ENCODE data around the gene SUPV3L1. TPM values are rescaled to one million over a fixed set of nuclear protein-coding genes. Genes with fewer than 3 reads are reported as not detected.

SUPV3L1 gene
- total RNA-seq, 2 donors from 2014 or later, result 30.7 to 55.1 TPM

- TF ChIP-seq CTCF (IDR thresholded peaks at IDR 0.05), result no peak
- DNase-seq (ENCODE audit: low spot score) (no peak), ATAC-seq (ENCODE audit: insufficient number of reproducible peaks, low FRiP score, low read depth) (no peak)
- Histone ChIP-seq H3K9me3 (no peaks in the 10 kb centered on the region), H3K27me3 (replicated peaks; ENCODE audit: insufficient read depth) (no peaks in the 10 kb centered on the region), H3K4me3 (no peak overlapping the region), H3K27ac (peak overlapping the region in 1 of 2 donors; percentile 30), H3K36me3 (no peaks in the 10 kb centered on the region), H3K4me1 (ENCODE audit: control insufficient read depth in 1 of 2, low read depth in 2 of 2) (peaks cover 12 to 26% of the 10 kb centered on the region in 2 donors)
Measured at GRCh38 chr10:69242040-69242851, 62.2 kb downstream of the SUPV3L1 start.

DNA sequence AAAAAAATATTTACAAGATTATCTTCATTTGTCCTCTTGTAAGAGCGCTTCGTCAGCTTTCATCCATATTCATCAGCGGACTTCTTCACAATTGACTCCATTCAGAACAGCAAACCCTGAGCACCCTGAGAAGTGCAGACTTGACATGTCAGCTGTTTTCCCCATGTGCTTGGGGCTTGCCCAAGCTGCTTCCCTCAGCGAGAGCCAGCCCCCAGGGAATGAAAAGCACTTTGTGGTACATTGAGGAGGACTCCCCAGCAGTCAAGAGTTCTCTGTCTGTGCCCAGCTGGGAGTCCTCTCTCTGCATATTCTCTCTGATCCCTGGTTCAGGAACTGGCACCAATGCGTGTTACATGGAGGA lies 62.8 kb downstream of the SUPV3L1 start:
- ATAC-seq (ENCODE audit: insufficient number of reproducible peaks, low FRiP score, low read depth), result no peak
- Histone ChIP-seq H3K9me3 (no peaks in the 10 kb centered on the region), H3K36me3 (no peaks in the 10 kb centered on the region), H3K4me3 (no peak overlapping the region), H3K27ac (no peak overlapping the region), H3K4me1 (ENCODE audit: control insufficient read depth in 1 of 2, low read depth in 2 of 2) (peaks cover 11 to 24% of the 10 kb centered on the region in 2 donors), H3K27me3 (replicated peaks; ENCODE audit: insufficient read depth) (no peaks in the 10 kb centered on the region)
- TF ChIP-seq CTCF (IDR thresholded peaks at IDR 0.05), result no peak
- no peak for DNase-seq (ENCODE audit: low spot score)

GRCh38 chr10:69243817-69244216 lies 63.8 kb downstream of the SUPV3L1 start:
- Histone ChIP-seq H3K4me3 (no peak overlapping the region), H3K4me1 (ENCODE audit: control insufficient read depth in 1 of 2, low read depth in 2 of 2) (peaks cover 9 to 18% of the 10 kb centered on the region in 2 donors), H3K27ac (no peak overlapping the region), H3K9me3 (no peaks in the 10 kb centered on the region), H3K27me3 (replicated peaks; ENCODE audit: insufficient read depth) (no peaks in the 10 kb centered on the region), H3K36me3 (no peaks in the 10 kb centered on the region)
- TF ChIP-seq CTCF (IDR thresholded peaks at IDR 0.05), result no peak
- ATAC-seq (ENCODE audit: insufficient number of reproducible peaks, low FRiP score, low read depth), result no peak
- DNase-seq (ENCODE audit: low spot score), result no peak

- DNase-seq (ENCODE audit: low spot score), result no peak
- Histone ChIP-seq H3K36me3 (no peaks in the 10 kb centered on the region), H3K27ac (no peak overlapping the region), H3K27me3 (replicated peaks; ENCODE audit: insufficient read depth) (no peaks in the 10 kb centered on the region), H3K9me3 (no peaks in the 10 kb centered on the region), H3K4me3 (no peak overlapping the region), H3K4me1 (ENCODE audit: control insufficient read depth in 1 of 2, low read depth in 2 of 2) (no peaks in the 10 kb centered on the region)
- no peak for ATAC-seq (ENCODE audit: insufficient number of reproducible peaks, low FRiP score, low read depth)
- TF ChIP-seq CTCF (IDR thresholded peaks at IDR 0.05), result no peak
Measured at GRCh38 chr10:69246036-69246435, 66.0 kb downstream of the SUPV3L1 start.

DNA sequence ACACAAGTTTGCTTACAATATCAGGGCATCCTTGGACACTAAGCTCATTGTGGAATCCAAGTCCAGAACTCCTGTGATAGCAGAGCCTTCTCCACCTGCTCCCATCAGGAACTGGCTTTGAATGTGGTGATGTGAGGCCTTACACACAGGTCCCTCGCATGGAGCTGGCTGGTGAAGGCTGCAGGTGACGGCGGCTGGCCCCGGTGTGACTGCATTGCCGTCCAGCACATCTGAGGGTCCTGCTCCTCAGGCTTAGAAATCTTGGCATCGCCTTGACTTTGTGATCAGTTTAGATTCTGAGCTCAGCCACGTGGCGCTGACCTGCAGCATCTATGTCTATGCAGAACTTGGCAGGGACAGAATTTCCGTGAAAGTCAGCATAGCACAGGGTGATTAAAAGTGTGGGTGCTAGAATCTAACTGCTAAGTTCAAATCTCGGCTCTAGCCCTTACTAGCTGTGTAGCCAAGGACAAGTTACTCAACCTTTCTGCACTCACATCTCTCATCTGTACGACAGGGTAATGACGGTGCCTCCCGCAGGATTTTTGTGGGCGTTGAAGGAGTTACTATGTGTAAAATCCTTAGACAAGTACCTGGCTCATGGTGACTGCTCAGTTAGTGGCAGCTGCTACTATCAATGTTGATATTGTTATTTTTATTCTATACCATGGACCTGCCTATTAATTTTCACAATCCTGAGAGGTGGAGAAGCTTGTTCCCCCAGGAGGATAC lies 66.7 kb downstream of the SUPV3L1 start:
- ATAC-seq (ENCODE audit: insufficient number of reproducible peaks, low FRiP score, low read depth), result no peak
- no peak for TF ChIP-seq CTCF (IDR thresholded peaks at IDR 0.05)
- Histone ChIP-seq H3K36me3 (no peaks in the 10 kb centered on the region), H3K4me1 (ENCODE audit: control insufficient read depth in 1 of 2, low read depth in 2 of 2) (no peaks in the 10 kb centered on the region), H3K4me3 (no peak overlapping the region), H3K27me3 (replicated peaks; ENCODE audit: insufficient read depth) (no peaks in the 10 kb centered on the region), H3K9me3 (no peaks in the 10 kb centered on the region), H3K27ac (no peak overlapping the region)
- no peak for DNase-seq (ENCODE audit: low spot score)

Measured in thoracic aorta (tissue), 2 donors.